ENCODE data around the gene EBF4.

EBF4 gene

GRCh38 chr20:2771631-2772080 is 79.1 kb downstream of the EBF4 start:
- peaks cover 29% of the 10 kb centered on the region for H3K4me1 Mint-ChIP-seq (ENCODE audit: low read depth)
- intact Hi-C loops (cut with micrococcal nuclease) = no loop called here
- H3K27me3 Mint-ChIP-seq = peaks cover 23% of the 10 kb centered on the region
- no peaks in the 10 kb centered on the region for H3K9me3 Mint-ChIP-seq
- H3K36me3 Mint-ChIP-seq (ENCODE audit: low read depth) = no peaks in the 10 kb centered on the region
- H3K27ac Mint-ChIP-seq = peak overlapping the region; percentile 36
- no peak overlapping the region for H3K4me3 Mint-ChIP-seq

DNA sequence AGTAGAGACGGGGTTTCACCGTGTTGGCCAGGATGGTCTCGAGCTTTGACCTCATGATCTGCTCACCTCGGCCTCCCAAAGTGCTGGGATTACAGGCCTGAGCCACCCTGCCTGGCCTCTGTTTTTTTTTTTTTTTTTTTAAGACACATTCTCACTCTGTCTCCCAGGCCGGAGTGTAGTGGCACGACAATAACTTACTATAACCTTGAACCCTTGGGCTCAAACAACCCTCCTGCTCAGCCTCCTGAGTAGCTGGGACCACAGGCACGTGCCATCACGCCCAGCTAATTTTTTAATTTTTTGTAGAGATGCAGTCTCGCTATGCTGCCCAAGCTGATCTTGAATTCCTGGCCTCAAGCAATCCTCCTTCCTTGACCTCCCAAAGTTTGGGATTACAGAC is 81.2 kb downstream of the EBF4 start:
- Mint-ChIP-seq H3K4me1 (ENCODE audit: low read depth) (peaks cover 37% of the 10 kb centered on the region), H3K27me3 (peaks cover 18% of the 10 kb centered on the region), H3K9me3 (no peaks in the 10 kb centered on the region), H3K36me3 (ENCODE audit: low read depth) (no peaks in the 10 kb centered on the region), H3K27ac (peak overlapping the region; percentile 60), H3K4me3 (no peak overlapping the region)
- intact Hi-C loops (cut with micrococcal nuclease) = no loop called here

DNA sequence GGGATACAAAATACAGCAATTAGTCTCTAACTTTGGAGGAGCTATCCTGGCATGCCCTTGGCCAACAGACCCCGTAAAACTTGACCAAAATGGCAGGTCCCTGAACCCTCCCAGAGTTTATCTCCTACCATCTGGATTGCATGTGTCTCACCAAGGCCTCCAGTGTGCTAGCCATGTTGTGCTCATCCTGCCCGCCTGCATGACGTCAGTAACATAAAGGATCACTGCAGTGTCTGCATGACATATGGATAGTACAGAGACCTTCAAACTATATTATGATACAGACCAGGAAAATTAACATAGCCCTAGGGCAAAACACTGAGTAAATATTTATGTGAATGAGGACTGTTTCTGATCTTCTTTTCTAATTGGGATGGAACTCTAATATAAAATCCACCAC is 82.6 kb downstream of the EBF4 start:
- Mint-ChIP-seq H3K4me3 (no peak overlapping the region), H3K27ac (peak overlapping the region; percentile 60), H3K4me1 (ENCODE audit: low read depth) (peaks cover 39% of the 10 kb centered on the region), H3K36me3 (ENCODE audit: low read depth) (no peaks in the 10 kb centered on the region), H3K27me3 (peaks cover 7% of the 10 kb centered on the region), H3K9me3 (no peaks in the 10 kb centered on the region)
- intact Hi-C loops (cut with micrococcal nuclease) = loop anchor here (5.0 kb wide), 1 partner anchor 57 kb away; no protein-coding TSS in a partner anchor

GRCh38 chr20:2778602-2779321 is 86.2 kb downstream of the EBF4 start:
- H3K4me1 Mint-ChIP-seq (ENCODE audit: low read depth) = peaks cover 20% of the 10 kb centered on the region
- H3K27ac Mint-ChIP-seq = peak overlapping the region; percentile 83
- peaks cover 13% of the 10 kb centered on the region for H3K27me3 Mint-ChIP-seq
- intact Hi-C loops (cut with micrococcal nuclease) = loop anchor here (5.0 kb wide), 1 partner anchor 54 kb away; no protein-coding TSS in a partner anchor
- H3K9me3 Mint-ChIP-seq = no peaks in the 10 kb centered on the region
- H3K4me3 Mint-ChIP-seq = no peak overlapping the region
- H3K36me3 Mint-ChIP-seq (ENCODE audit: low read depth) = no peaks in the 10 kb centered on the region

DNA sequence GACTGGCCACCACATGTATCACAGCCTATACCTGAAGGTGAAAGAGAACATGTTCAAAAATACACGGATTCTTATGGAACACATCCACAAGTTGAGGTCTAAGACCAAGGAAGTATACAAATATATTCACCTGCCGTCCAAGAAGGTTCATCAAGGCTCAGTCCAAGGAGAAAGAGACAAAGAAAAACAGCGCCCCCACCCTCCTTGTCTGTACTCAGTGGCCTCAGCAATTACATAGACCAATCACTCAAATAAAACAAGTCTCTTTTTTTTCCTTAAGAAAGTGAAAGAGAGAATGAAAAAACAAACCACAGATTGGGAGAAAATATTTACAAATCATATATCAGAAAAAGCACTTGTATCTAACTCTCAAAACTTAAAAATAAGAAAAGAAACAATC is 88.4 kb downstream of the EBF4 start:
- H3K27ac Mint-ChIP-seq = no peak overlapping the region
- H3K4me3 Mint-ChIP-seq = no peak overlapping the region
- intact Hi-C loops (cut with micrococcal nuclease) = no loop called here

GRCh38 chr20:2783908-2784566 is 91.5 kb downstream of the EBF4 start:
- peaks cover 6% of the 10 kb centered on the region for H3K4me1 Mint-ChIP-seq (ENCODE audit: low read depth)
- H3K36me3 Mint-ChIP-seq (ENCODE audit: low read depth) = no peaks in the 10 kb centered on the region
- peaks cover 28% of the 10 kb centered on the region for H3K27me3 Mint-ChIP-seq
- no peak overlapping the region for H3K27ac Mint-ChIP-seq
- no peak overlapping the region for H3K4me3 Mint-ChIP-seq
- H3K9me3 Mint-ChIP-seq = no peaks in the 10 kb centered on the region
- intact Hi-C loops (cut with micrococcal nuclease) = no loop called here

More for the DNA sequence above, 88.4 kb downstream of the EBF4 start:
- peaks cover 19% of the 10 kb centered on the region for H3K27me3 Mint-ChIP-seq
- peaks cover 16% of the 10 kb centered on the region for H3K4me1 Mint-ChIP-seq (ENCODE audit: low read depth)
- no peaks in the 10 kb centered on the region for H3K36me3 Mint-ChIP-seq (ENCODE audit: low read depth)
- H3K9me3 Mint-ChIP-seq = no peaks in the 10 kb centered on the region

GRCh38 chr20:2793471-2793870 is 100.9 kb downstream of the EBF4 start:
- no peaks in the 10 kb centered on the region for H3K9me3 Mint-ChIP-seq
- H3K27me3 Mint-ChIP-seq = peaks cover 27% of the 10 kb centered on the region

DNA sequence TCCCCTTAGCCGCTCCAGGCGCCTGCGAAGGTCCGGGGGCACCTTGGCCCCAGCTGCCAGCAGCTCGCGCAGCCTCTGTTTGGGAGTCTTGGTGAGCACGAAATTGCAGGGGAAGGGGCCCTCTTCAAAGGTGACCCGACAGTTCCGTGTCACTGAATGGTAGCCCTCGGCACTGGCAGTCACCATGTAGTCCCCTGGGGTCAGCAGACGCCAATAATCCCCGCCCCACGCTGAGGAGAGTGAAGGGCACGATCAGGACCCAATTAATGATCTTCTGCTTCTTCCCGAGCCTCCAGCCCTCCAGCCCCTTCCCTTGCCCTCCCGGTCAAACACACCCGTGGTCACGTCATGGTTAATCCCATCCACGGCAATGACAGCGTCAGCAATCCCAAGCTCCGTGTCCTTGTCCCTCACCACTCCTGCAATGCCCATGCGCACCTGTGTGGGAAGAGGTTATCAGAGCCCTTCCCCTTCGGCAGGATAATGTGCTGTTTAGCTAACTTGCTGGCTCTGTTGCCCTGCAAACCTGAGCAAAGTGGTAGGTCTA is 101.7 kb downstream of the EBF4 start:
- no peaks in the 10 kb centered on the region for H3K36me3 Mint-ChIP-seq (ENCODE audit: low read depth)
- intact Hi-C loops (cut with micrococcal nuclease) = no loop called here
- no peak overlapping the region for H3K4me3 Mint-ChIP-seq
- peaks cover 6% of the 10 kb centered on the region for H3K4me1 Mint-ChIP-seq (ENCODE audit: low read depth)
- H3K9me3 Mint-ChIP-seq = no peaks in the 10 kb centered on the region
- H3K27ac Mint-ChIP-seq = no peak overlapping the region
- H3K27me3 Mint-ChIP-seq = peaks cover 31% of the 10 kb centered on the region

More at GRCh38 chr20:2793471-2793870, 100.9 kb downstream of the EBF4 start:
- intact Hi-C loops (cut with micrococcal nuclease) = no loop called here
- H3K4me3 Mint-ChIP-seq = no peak overlapping the region
- no peak overlapping the region for H3K27ac Mint-ChIP-seq
- H3K4me1 Mint-ChIP-seq (ENCODE audit: low read depth) = no peaks in the 10 kb centered on the region
- H3K36me3 Mint-ChIP-seq (ENCODE audit: low read depth) = no peaks in the 10 kb centered on the region

GRCh38 chr20:2794866-2795447 is 102.4 kb downstream of the EBF4 start:
- H3K36me3 Mint-ChIP-seq (ENCODE audit: low read depth) = no peaks in the 10 kb centered on the region
- H3K9me3 Mint-ChIP-seq = no peaks in the 10 kb centered on the region
- H3K27ac Mint-ChIP-seq = no peak overlapping the region
- intact Hi-C loops (cut with micrococcal nuclease) = no loop called here
- peaks cover 33% of the 10 kb centered on the region for H3K27me3 Mint-ChIP-seq
- no peak overlapping the region for H3K4me3 Mint-ChIP-seq
- peaks cover 13% of the 10 kb centered on the region for H3K4me1 Mint-ChIP-seq (ENCODE audit: low read depth)

DNA sequence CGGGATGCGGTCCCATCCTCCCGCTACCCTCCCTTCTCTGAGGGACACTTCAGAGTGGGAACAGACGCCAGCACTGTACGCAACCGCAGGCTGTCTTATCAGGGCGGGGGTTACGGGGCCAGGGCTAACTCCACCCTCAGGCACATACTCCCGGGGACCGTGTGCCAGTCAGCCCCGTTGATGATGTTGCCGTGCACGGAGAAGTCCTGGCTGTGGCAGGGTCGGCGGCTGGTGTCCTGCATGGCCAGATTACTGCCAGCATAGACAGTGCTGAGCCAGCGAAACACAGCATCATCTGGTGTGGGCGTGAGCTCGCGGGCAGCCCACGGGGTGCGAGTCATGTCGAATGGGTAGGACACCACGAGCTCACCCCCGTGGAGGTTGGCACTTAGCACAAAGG is 102.9 kb downstream of the EBF4 start:
- Mint-ChIP-seq H3K27me3 (peaks cover 35% of the 10 kb centered on the region), H3K27ac (no peak overlapping the region), H3K9me3 (no peaks in the 10 kb centered on the region), H3K4me1 (ENCODE audit: low read depth) (peaks cover 16% of the 10 kb centered on the region), H3K36me3 (ENCODE audit: low read depth) (no peaks in the 10 kb centered on the region), H3K4me3 (no peak overlapping the region)
- intact Hi-C loops (cut with micrococcal nuclease) = no loop called here

- H3K27me3 Mint-ChIP-seq = peaks cover 42% of the 10 kb centered on the region
- H3K27ac Mint-ChIP-seq = no peak overlapping the region
- peaks cover 23% of the 10 kb centered on the region for H3K4me1 Mint-ChIP-seq (ENCODE audit: low read depth)
- H3K4me3 Mint-ChIP-seq = no peak overlapping the region
- intact Hi-C loops (cut with micrococcal nuclease) = no loop called here
- H3K36me3 Mint-ChIP-seq (ENCODE audit: low read depth) = no peaks in the 10 kb centered on the region
- H3K9me3 Mint-ChIP-seq = no peaks in the 10 kb centered on the region
Observed at GRCh38 chr20:2796011-2796660, 103.6 kb downstream of the EBF4 start.

- H3K27me3 Mint-ChIP-seq = peaks cover 52% of the 10 kb centered on the region
- peaks cover 27% of the 10 kb centered on the region for H3K4me1 Mint-ChIP-seq (ENCODE audit: low read depth)
- H3K9me3 Mint-ChIP-seq = no peaks in the 10 kb centered on the region
- intact Hi-C loops (cut with micrococcal nuclease) = no loop called here
- H3K27ac Mint-ChIP-seq = no peak overlapping the region
- H3K4me3 Mint-ChIP-seq = no peak overlapping the region
- no peaks in the 10 kb centered on the region for H3K36me3 Mint-ChIP-seq (ENCODE audit: low read depth)
Observed at GRCh38 chr20:2797136-2797983, 104.8 kb downstream of the EBF4 start.

Data from dendritic cell treated with granulocyte-macrophage colony-stimulating factor and Interleukin-4, amounts not matched to agents 40 ng/mL and 50 ng/mL, for 4 days (primary cell).